Measurements from ENCODE around the gene CCDC97. TPM values are rescaled to one million over a fixed set of nuclear protein-coding genes. Genes with fewer than 3 reads are reported as not detected.

The CCDC97 gene
- total RNA-seq, 1 donor from 2014 or later: 16.9 TPM

- peaks cover 0 to 17% of the 10 kb centered on the region in 2 donors for H3K36me3 ChIP-seq
- intact Hi-C loops (cut with DNase I): loop anchor here (5.0 kb wide), 1 partner anchor 34 kb away; no protein-coding TSS in a partner anchor
- no peaks in the 10 kb centered on the region for H3K27me3 ChIP-seq
- H3K27ac ChIP-seq: peak overlapping the region; percentile 95
- DNase-seq (ENCODE audit: extremely low spot score in 2 of 2): no peak
- peak overlapping the region; percentile 61 to 80 for H3K4me3 ChIP-seq
- peaks cover 35% of the 10 kb centered on the region for H3K4me1 ChIP-seq
- peak; percentile 54 to 80 for TF ChIP-seq POLR2AphosphoS5 (IDR thresholded peaks at IDR 0.05; ENCODE audit: insufficient read depth in 1 of 2, low read depth in 1 of 2)
- TF ChIP-seq POLR2A (IDR thresholded peaks at IDR 0.05): peak in 1 of 2 donors; percentile 25
- TF ChIP-seq CTCF (IDR thresholded peaks at IDR 0.05): no peak
- no peaks in the 10 kb centered on the region for H3K9me3 ChIP-seq
Observed at GRCh38 chr19:41351339-41352245, 41.6 kb downstream of the CCDC97 start.

GRCh38 chr19:41352279-41352608 lies 42.3 kb downstream of the CCDC97 start:
- DNase-seq (ENCODE audit: extremely low spot score in 2 of 2): no peak
- H3K4me1 ChIP-seq: peaks cover 35% of the 10 kb centered on the region
- no peaks in the 10 kb centered on the region for H3K27me3 ChIP-seq
- H3K9me3 ChIP-seq: no peaks in the 10 kb centered on the region
- peaks cover 0 to 10% of the 10 kb centered on the region in 2 donors for H3K36me3 ChIP-seq
- H3K4me3 ChIP-seq: peak overlapping the region; percentile 61 to 80
- no peak for TF ChIP-seq POLR2AphosphoS5 (IDR thresholded peaks at IDR 0.05; ENCODE audit: insufficient read depth in 1 of 2, low read depth in 1 of 2)
- TF ChIP-seq CTCF (IDR thresholded peaks at IDR 0.05): no peak
- TF ChIP-seq POLR2A (IDR thresholded peaks at IDR 0.05): no peak
- H3K27ac ChIP-seq: peak overlapping the region; percentile 95
- intact Hi-C loops (cut with DNase I): loop anchor here (5.0 kb wide), 1 partner anchor 35 kb away; no protein-coding TSS in a partner anchor

DNA sequence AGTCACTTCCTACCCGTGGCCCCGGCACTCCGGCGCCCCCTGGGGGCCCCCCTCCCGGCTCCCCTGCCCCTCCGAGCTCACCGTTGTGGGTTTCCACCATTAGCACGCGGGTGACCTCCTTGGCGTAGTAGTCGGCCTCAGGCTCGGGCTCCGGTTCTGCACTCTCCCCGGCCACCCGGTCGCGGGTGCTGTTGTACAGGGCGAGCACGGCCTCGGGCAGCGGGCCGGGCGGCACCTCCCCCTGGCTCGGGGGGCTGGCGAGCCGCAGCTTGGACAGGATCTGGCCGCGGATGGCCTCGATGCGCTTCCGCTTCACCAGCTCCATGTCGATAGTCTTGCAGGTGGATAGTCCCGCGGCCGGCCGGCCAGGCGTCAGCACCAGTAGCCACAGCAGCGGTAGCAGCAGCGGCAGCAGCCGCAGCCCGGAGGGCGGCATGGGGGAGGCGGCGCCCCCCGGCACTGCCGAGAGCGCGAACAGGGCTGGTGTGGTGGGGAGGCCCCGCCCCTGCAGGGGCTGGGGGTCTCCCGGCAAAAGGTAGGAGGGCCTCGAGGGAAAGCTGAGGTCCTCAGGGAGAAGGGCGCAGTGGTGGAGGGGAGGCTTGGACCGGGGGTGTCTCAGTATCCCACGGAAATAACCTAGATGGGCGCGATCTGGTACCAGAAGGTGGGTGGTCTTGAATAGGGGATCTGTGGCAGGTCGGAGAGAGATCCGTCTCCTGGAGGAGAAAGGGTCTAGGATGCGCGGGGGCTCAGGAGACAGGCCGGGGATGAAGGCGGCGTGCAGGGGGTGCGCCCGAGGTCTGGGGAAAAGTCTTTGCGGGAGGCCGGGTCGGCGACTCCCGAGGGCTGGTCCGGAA lies 42.9 kb downstream of the CCDC97 start:
- H3K4me1 ChIP-seq: peaks cover 35% of the 10 kb centered on the region
- peak in 2 of 3 experiments; percentile 31 to 44 for TF ChIP-seq CTCF (IDR thresholded peaks at IDR 0.05)
- TF ChIP-seq POLR2A (IDR thresholded peaks at IDR 0.05): no peak
- peak in 1 of 2 donors; percentile 44 for TF ChIP-seq POLR2AphosphoS5 (IDR thresholded peaks at IDR 0.05; ENCODE audit: insufficient read depth in 1 of 2, low read depth in 1 of 2)
- no peak for DNase-seq (ENCODE audit: extremely low spot score in 2 of 2)

DNA sequence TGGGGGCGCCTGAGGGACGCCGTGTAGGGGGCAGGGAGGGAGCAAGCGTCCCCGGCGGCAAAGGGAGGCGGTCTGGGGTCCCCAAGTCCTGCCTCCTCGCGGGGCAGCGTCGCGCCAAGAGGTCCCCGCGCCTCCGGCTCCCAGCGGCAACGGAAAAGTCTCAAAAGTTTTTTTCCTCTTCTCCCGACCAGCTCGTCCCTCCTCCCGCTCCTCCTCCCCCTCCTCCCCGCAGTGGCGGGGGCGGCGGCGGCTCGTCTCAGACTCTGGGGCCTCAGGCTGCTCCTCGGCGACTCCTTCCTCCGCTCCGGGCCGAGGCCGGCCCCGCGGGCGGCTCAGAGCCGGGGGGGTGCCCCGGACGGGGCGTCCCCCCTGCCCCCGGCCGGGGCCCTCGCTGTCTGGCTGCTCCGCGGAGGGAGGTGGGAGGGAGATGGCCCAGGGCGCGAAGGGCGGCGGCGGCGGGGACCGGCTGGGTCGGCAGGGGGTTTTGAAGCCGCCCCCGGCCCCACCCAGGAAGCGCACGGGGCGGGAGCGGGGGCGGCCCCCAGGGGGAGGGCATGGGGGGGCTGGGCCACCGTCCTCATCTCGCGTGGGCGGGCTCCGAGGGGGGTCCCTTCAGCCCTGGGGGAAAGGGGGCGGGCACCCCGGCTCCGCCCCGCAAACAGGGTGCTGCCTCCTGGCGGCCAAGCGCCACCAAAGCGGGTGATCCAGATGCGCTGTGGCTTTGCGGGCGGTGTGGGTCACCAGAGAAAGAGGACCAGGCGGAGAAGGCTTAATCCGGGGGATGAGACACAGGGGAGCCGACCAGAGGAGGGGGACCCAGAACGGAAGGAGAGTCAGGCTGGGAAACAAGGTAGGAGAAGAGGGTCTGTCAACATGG lies 43.7 kb downstream of the CCDC97 start, which contains the start of gene TGFB1:
Gene TGFB1, minus strand, starts transcription at position 457 of the 877 bp plus-strand sequence. CDS start 878 bp downstream, outside the sequence.
- H3K27me3 ChIP-seq: no peaks in the 10 kb centered on the region
- peak within 1 kb of the TSS; percentile 61 to 80 for H3K4me3 ChIP-seq
- no peak for DNase-seq (ENCODE audit: extremely low spot score in 2 of 2)
- H3K9me3 ChIP-seq: no peaks in the 10 kb centered on the region
- H3K36me3 ChIP-seq: no peaks in the 10 kb centered on the region
- H3K4me1 ChIP-seq: peaks cover 35% of the 10 kb centered on the region
- TF ChIP-seq POLR2A (IDR thresholded peaks at IDR 0.05) (peak in 1 of 2 donors; percentile 66), POLR2AphosphoS5 (IDR thresholded peaks at IDR 0.05; ENCODE audit: insufficient read depth in 1 of 2, low read depth in 1 of 2) (peak in 1 of 2 donors; percentile 47), CTCF (IDR thresholded peaks at IDR 0.05) (peak; percentile 67 to 93 (median 68))
- intact Hi-C loops (cut with DNase I): loop anchor here (5.0 kb wide), 1 partner anchor 36 kb away; no protein-coding TSS in a partner anchor
- H3K27ac ChIP-seq: peak within 1 kb of the TSS; percentile 95

More for the DNA sequence above, 42.9 kb downstream of the CCDC97 start:
- H3K27ac ChIP-seq: peak overlapping the region; percentile 95
- H3K4me3 ChIP-seq: peak overlapping the region; percentile 61 to 80
- peaks cover 0 to 4% of the 10 kb centered on the region in 2 donors for H3K36me3 ChIP-seq
- intact Hi-C loops (cut with DNase I): loop anchor here (5.0 kb wide), 1 partner anchor 36 kb away; no protein-coding TSS in a partner anchor
- no peaks in the 10 kb centered on the region for H3K27me3 ChIP-seq
- H3K9me3 ChIP-seq: no peaks in the 10 kb centered on the region
